Epithelial cell of proximal tubule (primary cell): ENCODE data around the gene SDK2. TPM values are rescaled to one million over a fixed set of nuclear protein-coding genes. Genes with fewer than 3 reads are reported as not detected.

Experiments
- DNase-seq: peaks from one replicate; pipeline ENCODE4 v3.0.0-alpha.2; 2011; ENCODE audit warnings: low read depth
- H3K4me3 ChIP-seq: 2 replicates; pipeline ENCODE4 v1.5.1; 2011; ENCODE audit warnings: low read depth, mild to moderate bottlenecking, low read length
- total RNA-seq: library from RNA; depleted of rRNA; stranded (reverse); fragments of >200 nt; gene quantifications from 2 replicates; pipeline ENCODE4 v1.2.3, GENCODE V29; 2015
- TF ChIP-seq, protein P1 (sequence below): conservative IDR thresholded peaks from 2 replicates; pipeline ENCODE4 v1.5.1; 2012; ENCODE audit warnings: low read depth, mild to moderate bottlenecking, low read length

Gene SDK2
- total RNA-seq, 1 donor from 2014 or later: 0.12 TPM

DNA sequence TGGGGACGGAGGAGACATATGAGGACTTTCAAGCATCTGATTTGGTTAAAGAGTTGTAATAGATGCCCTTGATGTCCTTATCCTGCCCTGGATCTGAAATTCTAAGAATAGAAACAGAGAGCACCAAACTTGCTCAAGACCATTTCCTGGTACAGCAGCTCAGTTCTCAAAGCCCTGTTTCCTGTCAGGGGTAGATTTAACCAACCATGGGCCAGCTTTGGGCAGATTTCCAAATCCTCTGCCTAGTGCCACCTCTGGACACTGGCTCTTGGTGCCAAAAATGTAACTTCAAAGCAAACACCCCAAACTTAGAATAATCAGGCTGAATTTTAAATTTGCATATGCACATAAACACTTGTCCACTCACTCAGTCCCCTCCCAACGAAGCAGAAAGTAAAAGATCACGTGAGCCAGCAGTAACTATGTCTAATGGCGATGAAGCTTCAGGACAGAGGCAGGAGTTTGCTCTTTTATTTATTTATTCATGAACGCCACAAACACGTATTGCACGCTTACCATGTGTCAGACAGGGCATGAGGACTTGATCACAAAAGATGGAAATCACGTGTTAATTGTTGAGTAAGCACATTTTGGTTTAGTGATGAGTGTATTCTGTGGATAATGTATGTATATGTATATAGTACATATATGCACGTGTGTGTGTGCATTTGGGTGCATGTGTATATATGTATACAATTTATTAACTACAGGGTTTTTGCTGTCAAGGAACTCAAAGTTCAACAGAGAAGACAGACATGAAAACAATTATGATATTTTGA, 23.1 kb upstream of the SDK2 start:
- TF ChIP-seq, protein P1, sequence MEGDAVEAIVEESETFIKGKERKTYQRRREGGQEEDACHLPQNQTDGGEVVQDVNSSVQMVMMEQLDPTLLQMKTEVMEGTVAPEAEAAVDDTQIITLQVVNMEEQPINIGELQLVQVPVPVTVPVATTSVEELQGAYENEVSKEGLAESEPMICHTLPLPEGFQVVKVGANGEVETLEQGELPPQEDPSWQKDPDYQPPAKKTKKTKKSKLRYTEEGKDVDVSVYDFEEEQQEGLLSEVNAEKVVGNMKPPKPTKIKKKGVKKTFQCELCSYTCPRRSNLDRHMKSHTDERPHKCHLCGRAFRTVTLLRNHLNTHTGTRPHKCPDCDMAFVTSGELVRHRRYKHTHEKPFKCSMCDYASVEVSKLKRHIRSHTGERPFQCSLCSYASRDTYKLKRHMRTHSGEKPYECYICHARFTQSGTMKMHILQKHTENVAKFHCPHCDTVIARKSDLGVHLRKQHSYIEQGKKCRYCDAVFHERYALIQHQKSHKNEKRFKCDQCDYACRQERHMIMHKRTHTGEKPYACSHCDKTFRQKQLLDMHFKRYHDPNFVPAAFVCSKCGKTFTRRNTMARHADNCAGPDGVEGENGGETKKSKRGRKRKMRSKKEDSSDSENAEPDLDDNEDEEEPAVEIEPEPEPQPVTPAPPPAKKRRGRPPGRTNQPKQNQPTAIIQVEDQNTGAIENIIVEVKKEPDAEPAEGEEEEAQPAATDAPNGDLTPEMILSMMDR: no peak
- no peak overlapping the region for H3K4me3 ChIP-seq
- no peak for DNase-seq

DNA sequence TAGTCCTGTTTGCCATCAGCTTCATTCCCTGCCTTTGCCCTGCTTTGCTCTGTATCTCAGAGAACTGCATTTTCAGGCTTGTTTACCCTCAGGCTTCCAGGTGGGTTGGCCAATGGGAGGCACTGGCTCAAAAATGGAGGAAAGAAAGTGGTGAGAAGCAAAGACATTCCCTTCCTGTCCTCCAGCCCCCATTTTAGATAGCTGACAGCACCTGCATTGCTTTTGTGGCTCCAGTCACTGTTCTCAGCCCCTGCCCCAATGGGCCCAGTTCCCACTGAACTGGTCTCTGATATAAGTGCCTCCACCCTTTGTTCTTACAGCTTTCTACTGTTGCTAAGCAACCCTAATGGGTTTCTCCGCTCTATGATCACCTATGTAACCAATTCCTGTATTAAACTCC, 19.4 kb upstream of the SDK2 start:
- TF ChIP-seq, protein P1: no peak
- DNase-seq: no peak
- H3K4me3 ChIP-seq: no peak overlapping the region

DNA sequence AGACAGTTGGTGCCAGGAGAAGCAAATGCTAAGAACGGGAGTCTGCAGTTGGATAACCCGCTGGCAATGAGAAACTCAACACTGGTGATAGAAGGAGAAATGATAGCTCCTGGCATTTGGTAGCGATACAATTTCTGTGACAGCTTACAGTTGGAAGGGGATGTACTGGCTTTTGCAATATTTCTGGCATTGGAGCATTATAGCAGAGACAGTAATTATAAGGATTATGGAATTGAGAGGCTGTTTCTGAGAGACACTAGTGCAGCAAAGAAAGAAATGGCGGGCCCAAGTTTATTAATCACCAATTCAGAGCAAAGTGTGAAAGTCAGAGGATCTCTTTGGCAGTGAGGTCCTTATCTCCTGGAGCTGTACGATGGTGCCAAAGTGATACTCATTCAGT, 16.1 kb upstream of the SDK2 start:
- TF ChIP-seq, protein P1: no peak
- H3K4me3 ChIP-seq: no peak overlapping the region
- no peak for DNase-seq

DNA sequence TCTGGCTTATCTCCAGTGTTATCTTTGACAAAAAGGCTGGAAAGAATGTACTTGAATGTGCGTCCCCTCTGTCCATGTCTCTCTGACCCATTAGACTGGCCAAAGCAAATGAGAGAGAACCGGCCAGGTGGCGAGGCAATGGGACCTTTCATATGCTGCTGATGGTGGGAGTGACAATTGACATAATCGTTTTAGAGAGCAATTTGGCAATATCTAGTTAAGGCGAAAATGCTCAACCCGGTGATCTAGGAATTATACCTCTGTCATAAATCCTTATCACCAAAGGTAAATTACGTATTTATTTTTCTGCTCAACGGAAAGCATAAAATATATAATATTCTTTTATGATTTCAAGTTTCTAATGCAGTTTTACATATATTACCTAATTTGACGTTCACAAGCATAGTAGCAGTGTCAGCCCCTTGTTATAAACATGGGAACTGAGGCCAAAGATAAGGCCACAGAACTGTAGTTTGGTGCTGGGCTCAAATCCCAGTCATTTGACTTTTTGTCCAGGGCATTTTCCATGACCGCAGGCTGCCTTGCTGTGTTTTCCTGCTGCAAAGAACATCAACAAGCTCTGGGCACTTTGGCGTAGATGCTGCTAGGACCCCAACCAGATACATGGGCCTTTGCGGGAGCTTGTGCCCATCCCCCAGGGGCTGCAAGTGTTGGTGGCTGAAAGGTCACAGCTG, 14.7 kb upstream of the SDK2 start:
- no peak for DNase-seq
- H3K4me3 ChIP-seq: no peak overlapping the region
- TF ChIP-seq, protein P1: no peak

DNA sequence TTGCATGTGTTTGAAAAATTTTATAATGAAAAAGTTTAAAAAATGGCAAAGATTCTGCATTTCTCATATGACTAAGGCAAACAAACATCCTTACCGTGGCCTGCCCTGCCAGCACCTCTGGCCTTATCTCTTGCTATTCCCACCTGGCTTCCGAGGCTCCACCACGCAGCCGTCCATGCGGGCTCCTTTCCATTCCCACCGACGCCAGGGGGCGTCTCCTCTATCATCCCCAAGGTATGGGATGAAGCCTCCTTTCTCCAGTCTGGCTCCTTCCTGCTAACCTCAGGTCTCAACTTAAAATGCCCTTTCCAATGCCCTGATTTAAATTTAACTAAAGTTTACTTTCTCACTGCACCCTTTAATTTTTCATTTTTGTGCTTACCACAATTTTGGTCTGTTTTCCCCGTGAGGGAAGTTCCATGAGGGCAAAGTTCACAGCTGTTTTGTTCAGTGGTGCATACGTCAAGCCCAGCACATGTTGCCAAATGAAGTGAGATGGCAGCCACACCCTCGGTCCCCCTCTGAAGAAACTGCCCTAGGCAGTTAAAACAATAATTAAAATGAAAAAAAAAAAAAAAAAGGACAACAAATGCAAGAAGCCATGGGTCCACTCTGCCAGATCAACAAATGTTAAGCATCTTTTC, 13.3 kb upstream of the SDK2 start:
- no peak overlapping the region for H3K4me3 ChIP-seq
- peak; percentile 1 for DNase-seq
- TF ChIP-seq, protein P1: peak; percentile 75

DNA sequence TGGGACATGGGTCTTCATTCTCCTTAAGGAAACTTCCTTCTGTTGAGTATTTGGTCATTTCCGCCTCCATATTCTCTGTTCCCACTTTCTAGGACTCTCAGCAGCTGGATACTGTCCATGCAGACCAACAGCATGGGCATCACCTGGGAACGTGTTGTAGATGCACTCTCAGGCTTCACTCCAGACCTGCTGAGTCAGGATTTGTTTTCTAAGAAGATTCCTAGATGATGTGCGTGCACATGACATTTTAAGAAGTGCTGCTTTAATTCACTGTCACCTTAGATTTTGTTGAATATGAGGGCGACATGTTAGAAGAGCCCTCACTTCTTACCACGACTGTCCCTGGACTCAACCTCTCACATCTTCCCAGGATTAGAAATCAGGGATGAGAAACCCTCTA, 10.0 kb upstream of the SDK2 start:
- no peak overlapping the region for H3K4me3 ChIP-seq
- no peak for DNase-seq
- TF ChIP-seq, protein P1: no peak
